ENCODE results near the gene CFAP97D2. TPM values are rescaled to one million over a fixed set of nuclear protein-coding genes. Genes with fewer than 3 reads are reported as not detected.
A peak's percentile ranks its signal among the peaks of the same experiment; 100 is the strongest.
"Not testable (repeated sequence)": the region's sequence is repeated elsewhere in the genome, so short reads cannot be mapped to it uniquely, and the experiment has no call there.

The CFAP97D2 gene
- total and polyA plus RNA-seq, 4 donors, result not detected

GRCh38 chr13:114147803-114148520 is 31.1 kb upstream of the CFAP97D2 start:
- intact Hi-C loops (cut with DNase I), result no loop called here
- WGBS, 2 donors, result 88 to 90% methylated on average over 18 to 22 of the region's 22 CpGs
- Histone ChIP-seq H3K4me3 (ENCODE audit: low read length in 2 of 2) (no peak overlapping the region), H3K4me1 (ENCODE audit: control insufficient read depth in 1 of 2, insufficient read depth in 2 of 2, low read length in 2 of 2) (no peaks in the 10 kb centered on the region), H3K27me3 (ENCODE audit: control insufficient read depth in 1 of 2, insufficient read depth in 2 of 2, low read length in 1 of 2) (no peaks in the 10 kb centered on the region), H3K27ac (ENCODE audit: low read depth in 1 of 2, low read length in 2 of 2) (no peak overlapping the region), H3K36me3 (ENCODE audit: control insufficient read depth in 1 of 2, insufficient read depth in 2 of 2, low read length in 1 of 2) (no peaks in the 10 kb centered on the region), H3K9me3 (ENCODE audit: control insufficient read depth, low read length) (no peaks in the 10 kb centered on the region)
- DNase-seq, result no peak
- ATAC-seq (ENCODE audit: low FRiP score), result no peak

- WGBS, 2 donors, result 76 to 79% methylated on average over 8 of the region's 8 CpGs
- ATAC-seq (ENCODE audit: low FRiP score), result no peak
Observed at GRCh38 chr13:114148521-114148855, 30.6 kb upstream of the CFAP97D2 start.

GRCh38 chr13:114148886-114149285 is 30.2 kb upstream of the CFAP97D2 start:
- H3K4me1 ChIP-seq (ENCODE audit: control insufficient read depth in 1 of 2, insufficient read depth in 2 of 2, low read length in 2 of 2); H3K27me3 ChIP-seq (ENCODE audit: control insufficient read depth in 1 of 2, insufficient read depth in 2 of 2, low read length in 1 of 2); DNase-seq; H3K36me3 ChIP-seq (ENCODE audit: control insufficient read depth in 1 of 2, insufficient read depth in 2 of 2, low read length in 1 of 2); intact Hi-C loops (cut with DNase I); H3K27ac ChIP-seq (ENCODE audit: low read depth in 1 of 2, low read length in 2 of 2); ATAC-seq (ENCODE audit: low FRiP score); H3K9me3 ChIP-seq (ENCODE audit: control insufficient read depth, low read length); H3K4me3 ChIP-seq (ENCODE audit: low read length in 2 of 2): not testable (repeated sequence)
- WGBS, 2 donors, result 94 to 95% methylated on average over 19 of the region's 19 CpGs

More at GRCh38 chr13:114148521-114148855, 30.6 kb upstream of the CFAP97D2 start:
- no peak overlapping the region for H3K4me3 ChIP-seq (ENCODE audit: low read length in 2 of 2)
- peak; percentile 43 to 53 for DNase-seq
- H3K27ac ChIP-seq (ENCODE audit: low read depth in 1 of 2, low read length in 2 of 2), result no peak overlapping the region
- no peaks in the 10 kb centered on the region for H3K9me3 ChIP-seq (ENCODE audit: control insufficient read depth, low read length)
- no peaks in the 10 kb centered on the region for H3K36me3 ChIP-seq (ENCODE audit: control insufficient read depth in 1 of 2, insufficient read depth in 2 of 2, low read length in 1 of 2)
- no peaks in the 10 kb centered on the region for H3K27me3 ChIP-seq (ENCODE audit: control insufficient read depth in 1 of 2, insufficient read depth in 2 of 2, low read length in 1 of 2)
- no peaks in the 10 kb centered on the region for H3K4me1 ChIP-seq (ENCODE audit: control insufficient read depth in 1 of 2, insufficient read depth in 2 of 2, low read length in 2 of 2)
- intact Hi-C loops (cut with DNase I), result no loop called here

- H3K27ac ChIP-seq (ENCODE audit: low read depth in 1 of 2, low read length in 2 of 2), result no peak overlapping the region
- 89 to 91% methylated on average over 12 of the region's 12 CpGs for WGBS, 2 donors
Observed at GRCh38 chr13:114149774-114150740, 29.0 kb upstream of the CFAP97D2 start.

GRCh38 chr13:114151031-114151430 is 28.0 kb upstream of the CFAP97D2 start:
- Histone ChIP-seq H3K9me3 (ENCODE audit: control insufficient read depth, low read length) (no peaks in the 10 kb centered on the region), H3K4me1 (ENCODE audit: control insufficient read depth in 1 of 2, insufficient read depth in 2 of 2, low read length in 2 of 2) (no peaks in the 10 kb centered on the region), H3K4me3 (ENCODE audit: low read length in 2 of 2) (no peak overlapping the region), H3K36me3 (ENCODE audit: control insufficient read depth in 1 of 2, insufficient read depth in 2 of 2, low read length in 1 of 2) (no peaks in the 10 kb centered on the region), H3K27ac (ENCODE audit: low read depth in 1 of 2, low read length in 2 of 2) (no peak overlapping the region), H3K27me3 (ENCODE audit: control insufficient read depth in 1 of 2, insufficient read depth in 2 of 2, low read length in 1 of 2) (no peaks in the 10 kb centered on the region)
- ATAC-seq (ENCODE audit: low FRiP score) (no peak), DNase-seq (peak; percentile 43 to 49)
- intact Hi-C loops (cut with DNase I), result no loop called here
- WGBS, 2 donors, result 83 to 84% methylated on average over 10 of the region's 10 CpGs

More at GRCh38 chr13:114149774-114150740, 29.0 kb upstream of the CFAP97D2 start:
- Histone ChIP-seq H3K4me1 (ENCODE audit: control insufficient read depth in 1 of 2, insufficient read depth in 2 of 2, low read length in 2 of 2) (no peaks in the 10 kb centered on the region), H3K9me3 (ENCODE audit: control insufficient read depth, low read length) (no peaks in the 10 kb centered on the region), H3K36me3 (ENCODE audit: control insufficient read depth in 1 of 2, insufficient read depth in 2 of 2, low read length in 1 of 2) (no peaks in the 10 kb centered on the region), H3K4me3 (ENCODE audit: low read length in 2 of 2) (no peak overlapping the region), H3K27me3 (ENCODE audit: control insufficient read depth in 1 of 2, insufficient read depth in 2 of 2, low read length in 1 of 2) (no peaks in the 10 kb centered on the region)
- no peak for DNase-seq
- intact Hi-C loops (cut with DNase I), result no loop called here
- ATAC-seq (ENCODE audit: low FRiP score), result no peak

GRCh38 chr13:114151565-114152284 is 27.3 kb upstream of the CFAP97D2 start:
- Histone ChIP-seq H3K4me3 (ENCODE audit: low read length in 2 of 2) (no peak overlapping the region), H3K4me1 (ENCODE audit: control insufficient read depth in 1 of 2, insufficient read depth in 2 of 2, low read length in 2 of 2) (no peaks in the 10 kb centered on the region), H3K27me3 (ENCODE audit: control insufficient read depth in 1 of 2, insufficient read depth in 2 of 2, low read length in 1 of 2) (no peaks in the 10 kb centered on the region), H3K36me3 (ENCODE audit: control insufficient read depth in 1 of 2, insufficient read depth in 2 of 2, low read length in 1 of 2) (no peaks in the 10 kb centered on the region), H3K27ac (ENCODE audit: low read depth in 1 of 2, low read length in 2 of 2) (no peak overlapping the region), H3K9me3 (ENCODE audit: control insufficient read depth, low read length) (no peaks in the 10 kb centered on the region)
- intact Hi-C loops (cut with DNase I), result no loop called here
- peak; percentile 43 to 70 for DNase-seq
- WGBS, 2 donors, result 92 to 93% methylated on average over 28 of the region's 28 CpGs
- no peak for ATAC-seq (ENCODE audit: low FRiP score)

GRCh38 chr13:114152285-114152645 is 26.8 kb upstream of the CFAP97D2 start:
- Histone ChIP-seq H3K27me3 (ENCODE audit: control insufficient read depth in 1 of 2, insufficient read depth in 2 of 2, low read length in 1 of 2) (no peaks in the 10 kb centered on the region), H3K9me3 (ENCODE audit: control insufficient read depth, low read length) (no peaks in the 10 kb centered on the region), H3K27ac (ENCODE audit: low read depth in 1 of 2, low read length in 2 of 2) (no peak overlapping the region), H3K4me3 (ENCODE audit: low read length in 2 of 2) (no peak overlapping the region), H3K4me1 (ENCODE audit: control insufficient read depth in 1 of 2, insufficient read depth in 2 of 2, low read length in 2 of 2) (no peaks in the 10 kb centered on the region), H3K36me3 (ENCODE audit: control insufficient read depth in 1 of 2, insufficient read depth in 2 of 2, low read length in 1 of 2) (no peaks in the 10 kb centered on the region)
- DNase-seq, result no peak
- intact Hi-C loops (cut with DNase I), result no loop called here
- 97 to 98% methylated on average over 7 of the region's 7 CpGs for WGBS, 2 donors
- no peak for ATAC-seq (ENCODE audit: low FRiP score)

- H3K36me3 ChIP-seq (ENCODE audit: control insufficient read depth in 1 of 2, insufficient read depth in 2 of 2, low read length in 1 of 2), result no peaks in the 10 kb centered on the region
- WGBS, 2 donors, result 15 to 18% methylated on average over 20 of the region's 20 CpGs
- DNase-seq, result peak; percentile 73 to 79
- H3K4me3 ChIP-seq (ENCODE audit: low read length in 2 of 2), result no peak overlapping the region
- intact Hi-C loops (cut with DNase I), result no loop called here
- no peaks in the 10 kb centered on the region for H3K27me3 ChIP-seq (ENCODE audit: control insufficient read depth in 1 of 2, insufficient read depth in 2 of 2, low read length in 1 of 2)
- no peaks in the 10 kb centered on the region for H3K4me1 ChIP-seq (ENCODE audit: control insufficient read depth in 1 of 2, insufficient read depth in 2 of 2, low read length in 2 of 2)
- peak; percentile 67 for ATAC-seq (ENCODE audit: low FRiP score)
- no peak overlapping the region for H3K27ac ChIP-seq (ENCODE audit: low read depth in 1 of 2, low read length in 2 of 2)
- no peaks in the 10 kb centered on the region for H3K9me3 ChIP-seq (ENCODE audit: control insufficient read depth, low read length)
Observed at GRCh38 chr13:114152831-114153371, 26.2 kb upstream of the CFAP97D2 start.
